ENCODE measurements around the gene GSDME. TPM values are rescaled to one million over a fixed set of nuclear protein-coding genes. Genes with fewer than 3 reads are reported as not detected.

Gene GSDME
- total RNA-seq, 1 experiment from 2014 or later, result 51.0 TPM

- DNase-seq (ENCODE audit: low read depth), result peak; percentile 47
Observed at GRCh38 chr7:24773646-24774045, 16.4 kb upstream of the GSDME start.

GRCh38 chr7:24769851-24770250 is 12.6 kb upstream of the GSDME start:
- DNase-seq (ENCODE audit: low read depth), result no peak

GRCh38 chr7:24769014-24769830 is 12.0 kb upstream of the GSDME start:
- DNase-seq (ENCODE audit: low read depth), result no peak

GRCh38 chr7:24767878-24768569 is 10.8 kb upstream of the GSDME start:
- no peak for DNase-seq (ENCODE audit: low read depth)

GRCh38 chr7:24764972-24765744 is 7.9 kb upstream of the GSDME start:
- DNase-seq (ENCODE audit: low read depth), result no peak

- DNase-seq (ENCODE audit: low read depth), result no peak
Observed at GRCh38 chr7:24764011-24764410, 6.7 kb upstream of the GSDME start.

GRCh38 chr7:24763303-24763901 is 6.1 kb upstream of the GSDME start:
- no peak for DNase-seq (ENCODE audit: low read depth)

- no peak for DNase-seq (ENCODE audit: low read depth)
Observed at GRCh38 chr7:24762771-24763170, 5.5 kb upstream of the GSDME start.

GRCh38 chr7:24760968-24761367 is 3.7 kb upstream of the GSDME start:
- no peak for DNase-seq (ENCODE audit: low read depth)

- DNase-seq (ENCODE audit: low read depth), result peak; percentile 82
Observed at GRCh38 chr7:24756545-24757352, 515 bp downstream of the GSDME start.

- peak; percentile 93 for DNase-seq (ENCODE audit: low read depth)
Observed at GRCh38 chr7:24755541-24756407, 1.5 kb downstream of the GSDME start.

GRCh38 chr7:24754906-24755506 is 2.3 kb downstream of the GSDME start:
- no peak for DNase-seq (ENCODE audit: low read depth)

GRCh38 chr7:24752073-24752800 is 5.0 kb downstream of the GSDME start:
- no peak for DNase-seq (ENCODE audit: low read depth)

GRCh38 chr7:24751484-24751883 is 5.8 kb downstream of the GSDME start:
- DNase-seq (ENCODE audit: low read depth), result no peak

- no peak for DNase-seq (ENCODE audit: low read depth)
Observed at GRCh38 chr7:24750441-24751055, 6.7 kb downstream of the GSDME start.

GRCh38 chr7:24748521-24748920 is 8.7 kb downstream of the GSDME start:
- DNase-seq (ENCODE audit: low read depth), result no peak

GRCh38 chr7:24745355-24745754 is 11.9 kb downstream of the GSDME start:
- no peak for DNase-seq (ENCODE audit: low read depth)

- DNase-seq (ENCODE audit: low read depth), result no peak
Observed at GRCh38 chr7:24743471-24743870, 13.8 kb downstream of the GSDME start.

All from HT1080 (cell line).